Measurements from ENCODE around the gene DLGAP1.
"Not testable (repeated sequence)": the region's sequence is repeated elsewhere in the genome, so short reads cannot be mapped to it uniquely, and the experiment has no call there.

Gene DLGAP1

GRCh38 chr18:3607309-3608098, 847.6 kb downstream of the DLGAP1 start:
- Histone ChIP-seq H3K79me2 (ENCODE audit: insufficient read depth, low read length) (no peaks in the 10 kb centered on the region), H3K9me3 (ENCODE audit: low read length) (no peaks in the 10 kb centered on the region), H3K4me1 (ENCODE audit: insufficient read depth, low read length, severe bottlenecking) (peaks cover 39% of the 10 kb centered on the region), H2AFZ (ENCODE audit: low read length) (no peak overlapping the region), H3K4me2 (ENCODE audit: low read length) (no peak overlapping the region), H3F3A (ENCODE audit: insufficient read depth, low read length) (no peaks in the 10 kb centered on the region), H3K27me3 (ENCODE audit: insufficient read depth, low read length) (no peaks in the 10 kb centered on the region), H3K9ac (ENCODE audit: low read length) (no peak overlapping the region), H3K36me3 (ENCODE audit: insufficient read depth, low read length) (no peaks in the 10 kb centered on the region), H3K9me2 (ENCODE audit: low read depth, low read length) (no peaks in the 10 kb centered on the region), H3K27ac (ENCODE audit: low read depth, low read length, poor library complexity, severe bottlenecking) (no peak overlapping the region), H4K20me1 (ENCODE audit: insufficient read depth, low read length) (no peaks in the 10 kb centered on the region), H3K4me3 (ENCODE audit: low read depth, low read length, poor library complexity, severe bottlenecking) (no peak overlapping the region)
- no peak for TF ChIP-seq CTCF (IDR thresholded peaks at IDR 0.05; ENCODE audit: low read length)

GRCh38 chr18:3606863-3607262, 848.2 kb downstream of the DLGAP1 start:
- H3K36me3 ChIP-seq (ENCODE audit: insufficient read depth, low read length); H2AFZ ChIP-seq (ENCODE audit: low read length); H3K4me2 ChIP-seq (ENCODE audit: low read length); H3K27me3 ChIP-seq (ENCODE audit: insufficient read depth, low read length); H3K9me2 ChIP-seq (ENCODE audit: low read depth, low read length); H3F3A ChIP-seq (ENCODE audit: insufficient read depth, low read length); H3K9me3 ChIP-seq (ENCODE audit: low read length); H3K27ac ChIP-seq (ENCODE audit: low read depth, low read length, poor library complexity, severe bottlenecking); H3K4me3 ChIP-seq (ENCODE audit: low read depth, low read length, poor library complexity, severe bottlenecking); H3K9ac ChIP-seq (ENCODE audit: low read length); H3K79me2 ChIP-seq (ENCODE audit: insufficient read depth, low read length); H4K20me1 ChIP-seq (ENCODE audit: insufficient read depth, low read length): not testable (repeated sequence)
- peaks cover 46% of the 10 kb centered on the region for H3K4me1 ChIP-seq (ENCODE audit: insufficient read depth, low read length, severe bottlenecking)

GRCh38 chr18:3605954-3606443, 849.1 kb downstream of the DLGAP1 start:
- H3K27ac ChIP-seq (ENCODE audit: low read depth, low read length, poor library complexity, severe bottlenecking), result peak overlapping the region; percentile 81
- H4K20me1 ChIP-seq (ENCODE audit: insufficient read depth, low read length), result no peaks in the 10 kb centered on the region
- no peaks in the 10 kb centered on the region for H3K79me2 ChIP-seq (ENCODE audit: insufficient read depth, low read length)
- H3K4me2 ChIP-seq (ENCODE audit: low read length), result peak overlapping the region; percentile 80
- no peaks in the 10 kb centered on the region for H3F3A ChIP-seq (ENCODE audit: insufficient read depth, low read length)
- no peak for TF ChIP-seq EZH2 (IDR thresholded peaks at IDR 0.05; ENCODE audit: borderline replicate concordance, low read length)
- no peak for TF ChIP-seq CTCF (IDR thresholded peaks at IDR 0.05; ENCODE audit: low read length)
- no peak overlapping the region for H2AFZ ChIP-seq (ENCODE audit: low read length)
- H3K4me3 ChIP-seq (ENCODE audit: low read depth, low read length, poor library complexity, severe bottlenecking), result peak overlapping the region; percentile 19
- H3K4me1 ChIP-seq (ENCODE audit: insufficient read depth, low read length, severe bottlenecking), result peaks cover 46% of the 10 kb centered on the region
- H3K27me3 ChIP-seq (ENCODE audit: insufficient read depth, low read length), result no peaks in the 10 kb centered on the region
- H3K9me3 ChIP-seq (ENCODE audit: low read length), result no peaks in the 10 kb centered on the region
- H3K9me2 ChIP-seq (ENCODE audit: low read depth, low read length), result no peaks in the 10 kb centered on the region
- H3K36me3 ChIP-seq (ENCODE audit: insufficient read depth, low read length), result no peaks in the 10 kb centered on the region
- H3K9ac ChIP-seq (ENCODE audit: low read length), result peak overlapping the region; percentile 56

GRCh38 chr18:3605486-3605952, 849.6 kb downstream of the DLGAP1 start:
- Histone ChIP-seq H3K27ac (ENCODE audit: low read depth, low read length, poor library complexity, severe bottlenecking) (peak overlapping the region; percentile 81), H2AFZ (ENCODE audit: low read length) (no peak overlapping the region), H3K9me3 (ENCODE audit: low read length) (no peaks in the 10 kb centered on the region), H3K36me3 (ENCODE audit: insufficient read depth, low read length) (no peaks in the 10 kb centered on the region), H3F3A (ENCODE audit: insufficient read depth, low read length) (no peaks in the 10 kb centered on the region), H3K4me2 (ENCODE audit: low read length) (peak overlapping the region; percentile 80), H3K79me2 (ENCODE audit: insufficient read depth, low read length) (no peaks in the 10 kb centered on the region), H3K9me2 (ENCODE audit: low read depth, low read length) (no peaks in the 10 kb centered on the region), H3K27me3 (ENCODE audit: insufficient read depth, low read length) (no peaks in the 10 kb centered on the region), H3K4me3 (ENCODE audit: low read depth, low read length, poor library complexity, severe bottlenecking) (peak overlapping the region; percentile 19), H3K4me1 (ENCODE audit: insufficient read depth, low read length, severe bottlenecking) (peaks cover 46% of the 10 kb centered on the region), H3K9ac (ENCODE audit: low read length) (peak overlapping the region; percentile 56), H4K20me1 (ENCODE audit: insufficient read depth, low read length) (no peaks in the 10 kb centered on the region)
- no peak for TF ChIP-seq EZH2 (IDR thresholded peaks at IDR 0.05; ENCODE audit: borderline replicate concordance, low read length)
- no peak for TF ChIP-seq CTCF (IDR thresholded peaks at IDR 0.05; ENCODE audit: low read length)

All from OCI-LY1 (cell line).